HG03039 (cell line): ENCODE results near the gene PFKM.
A peak's percentile ranks its signal among the peaks of the same experiment; 100 is the strongest.

Source experiments
- ATAC-seq: cut with Tn5 transposase; IDR thresholded peaks from one replicate; pipeline ENCODE4 v1.9.1; 2021; ENCODE audit warnings: mild to moderate bottlenecking, moderate library complexity; ENCODE audit not compliant: unreplicated experiment

PFKM gene

GRCh38 chr12:48119078-48119833 is at the start of gene PFKM:
TSS of gene PFKM (plus strand) at chr12:48119364. CDS start at chr12:48122775, 3,411 bp downstream.
- peak; percentile 96 for ATAC-seq

GRCh38 chr12:48070033-48070432 is 49.1 kb upstream of the PFKM start:
- ATAC-seq: no peak

- ATAC-seq: no peak
These were observed 48.4 kb upstream of the PFKM start for GRCh38 chr12:48070731-48071130.

- ATAC-seq: no peak
These were observed 47.4 kb upstream of the PFKM start for GRCh38 chr12:48071808-48072207.

- ATAC-seq: no peak
These were observed 46.9 kb upstream of the PFKM start for GRCh38 chr12:48072266-48072665.

- no peak for ATAC-seq
These were observed 44.9 kb upstream of the PFKM start for GRCh38 chr12:48074266-48074665.

- no peak for ATAC-seq
These were observed 43.3 kb upstream of the PFKM start for GRCh38 chr12:48075832-48076231.

- no peak for ATAC-seq
These were observed 42.1 kb upstream of the PFKM start for GRCh38 chr12:48077111-48077510.

GRCh38 chr12:48078901-48079300 is 40.3 kb upstream of the PFKM start:
- no peak for ATAC-seq

GRCh38 chr12:48080285-48080684 is 38.9 kb upstream of the PFKM start:
- ATAC-seq: no peak

- ATAC-seq: no peak
These were observed 38.3 kb upstream of the PFKM start for GRCh38 chr12:48080821-48081220.

- ATAC-seq: no peak
These were observed 35.1 kb upstream of the PFKM start for GRCh38 chr12:48084066-48084465.

- ATAC-seq: no peak
These were observed 34.2 kb upstream of the PFKM start for GRCh38 chr12:48084841-48085460.

GRCh38 chr12:48086327-48086726 is 32.8 kb upstream of the PFKM start:
- no peak for ATAC-seq

GRCh38 chr12:48092611-48093010 is 26.6 kb upstream of the PFKM start:
- ATAC-seq: no peak

GRCh38 chr12:48104531-48104930 is 14.6 kb upstream of the PFKM start:
- ATAC-seq: no peak

- ATAC-seq: peak; percentile 29
These were observed 13.8 kb upstream of the PFKM start for GRCh38 chr12:48105321-48105866.

- ATAC-seq: peak; percentile 63
These were observed 13.1 kb upstream of the PFKM start, which contains the start of gene SENP1 for GRCh38 chr12:48105867-48106680. TSS of gene SENP1 (minus strand) at chr12:48106079. CDS start at chr12:48101472, 4,607 bp downstream.

- no peak for ATAC-seq
These were observed 12.2 kb upstream of the PFKM start for GRCh38 chr12:48106681-48107613.

- ATAC-seq: no peak
These were observed 9.7 kb upstream of the PFKM start for GRCh38 chr12:48109424-48109823.
